Endothelial cell of umbilical vein (primary cell): ENCODE results near the gene MOB1A.

ENCODE experiments used
- CTCF ChIP-seq, 2 donors: IDR thresholded peaks; 1 replicate in 1 of 2; 2 replicates in 1 of 2; pipeline ENCODE4 v1.5.1; 2011; ENCODE audit warnings: low read length in 2 of 2, mild to moderate bottlenecking in 2 of 2, moderate library complexity in 2 of 2, control low read depth in 1 of 2, inconsistent platforms in 1 of 2, low read depth in 1 of 2; ENCODE audit not compliant: insufficient read depth in 1 of 2; ENCODE audit errors: extremely low read depth in 1 of 2
- EZH2 ChIP-seq: IDR thresholded peaks from 2 replicates; pipeline ENCODE4 v1.6.1; 2012; ENCODE audit warnings: borderline replicate concordance, low read depth, mild to moderate bottlenecking, moderate library complexity, low read length, inconsistent platforms; ENCODE audit not compliant: severe bottlenecking
- FOS ChIP-seq: IDR thresholded peaks from 2 replicates; pipeline ENCODE4 v1.6.1; 2011; ENCODE audit warnings: mild to moderate bottlenecking, low read length, moderate library complexity, borderline replicate concordance; ENCODE audit not compliant: insufficient read depth
- JUN ChIP-seq: IDR thresholded peaks from 2 replicates; pipeline ENCODE4 v1.6.1; 2011; ENCODE audit warnings: borderline replicate concordance, low read depth; ENCODE audit not compliant: insufficient read length, insufficient read depth
- MYC ChIP-seq: IDR thresholded peaks from one replicate; pipeline ENCODE4 v1.6.1; 2011; ENCODE audit warnings: mild to moderate bottlenecking, low read depth, low read length
- POLR2AphosphoS5 ChIP-seq: IDR thresholded peaks from 2 replicates; pipeline ENCODE4 v1.6.1; 2012; ENCODE audit warnings: low read depth, mild to moderate bottlenecking, control low read depth, low read length, moderate library complexity; ENCODE audit not compliant: insufficient read depth

- TF ChIP-seq CTCF (IDR thresholded peaks at IDR 0.05; ENCODE audit: extremely low read depth in 1 of 2, insufficient read depth in 1 of 2, low read depth in 1 of 2, low read length in 2 of 2) (no peak), JUN (no peak), FOS (no peak), EZH2 (no peak), MYC (no peak), POLR2AphosphoS5 (no peak)
Observed at GRCh38 chr2:74109551-74109950, 69.1 kb downstream of the MOB1A start.
